ENCODE results near the gene FOXRED2. TPM values are rescaled to one million over a fixed set of nuclear protein-coding genes. Genes with fewer than 3 reads are reported as not detected.
A peak's percentile ranks its signal among the peaks of the same experiment; 100 is the strongest.

The FOXRED2 gene
- total RNA-seq, 2 experiments from 2014 or later: 19.0 to 20.3 TPM

DNA sequence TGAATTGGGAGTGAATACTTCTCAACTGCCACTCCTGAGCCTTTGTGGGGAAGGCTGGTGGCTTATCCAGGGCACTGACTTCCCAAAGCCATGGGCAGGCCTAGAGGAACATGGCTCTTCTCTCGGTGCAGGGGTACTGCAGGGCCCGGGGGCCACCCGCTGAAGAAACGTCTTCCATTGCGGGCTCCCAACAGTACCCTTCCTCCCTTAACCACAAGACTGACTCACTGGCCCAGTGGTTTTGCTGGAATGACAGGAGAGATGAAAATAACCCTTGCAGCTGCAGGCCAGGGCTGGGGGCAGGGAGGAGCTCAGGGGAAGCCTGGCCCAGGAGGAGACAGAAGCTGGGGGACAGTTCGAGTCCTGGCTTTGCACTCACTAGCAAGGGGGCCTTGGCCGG lies 38.9 kb downstream of the FOXRED2 start:
- no peaks in the 10 kb centered on the region for H3K27me3 Mint-ChIP-seq (ENCODE audit: low read depth)
- H3K36me3 Mint-ChIP-seq (ENCODE audit: low read depth): peaks cover 28% of the 10 kb centered on the region
- no peak for DNase-seq
- CTCF ChIA-PET: interaction anchor here (0.8 to 5.8 kb wide), 4 partner anchors 12 to 170 kb away, joined by 3 to 60 read pairs (median 4); no protein-coding TSS in a partner anchor
- H3K4me3 Mint-ChIP-seq: no peak overlapping the region
- peak overlapping the region; percentile 46 for H3K27ac Mint-ChIP-seq
- ATAC-seq: no peak
- H3K4me1 Mint-ChIP-seq (ENCODE audit: low read depth): peaks cover 41% of the 10 kb centered on the region
- H3K9me3 Mint-ChIP-seq (ENCODE audit: insufficient read depth): no peaks in the 10 kb centered on the region
- POLR2A ChIA-PET: interaction anchor here (1.0 kb wide), 1 partner anchor 137 kb away, joined by 3 read pairs; no protein-coding TSS in a partner anchor

DNA sequence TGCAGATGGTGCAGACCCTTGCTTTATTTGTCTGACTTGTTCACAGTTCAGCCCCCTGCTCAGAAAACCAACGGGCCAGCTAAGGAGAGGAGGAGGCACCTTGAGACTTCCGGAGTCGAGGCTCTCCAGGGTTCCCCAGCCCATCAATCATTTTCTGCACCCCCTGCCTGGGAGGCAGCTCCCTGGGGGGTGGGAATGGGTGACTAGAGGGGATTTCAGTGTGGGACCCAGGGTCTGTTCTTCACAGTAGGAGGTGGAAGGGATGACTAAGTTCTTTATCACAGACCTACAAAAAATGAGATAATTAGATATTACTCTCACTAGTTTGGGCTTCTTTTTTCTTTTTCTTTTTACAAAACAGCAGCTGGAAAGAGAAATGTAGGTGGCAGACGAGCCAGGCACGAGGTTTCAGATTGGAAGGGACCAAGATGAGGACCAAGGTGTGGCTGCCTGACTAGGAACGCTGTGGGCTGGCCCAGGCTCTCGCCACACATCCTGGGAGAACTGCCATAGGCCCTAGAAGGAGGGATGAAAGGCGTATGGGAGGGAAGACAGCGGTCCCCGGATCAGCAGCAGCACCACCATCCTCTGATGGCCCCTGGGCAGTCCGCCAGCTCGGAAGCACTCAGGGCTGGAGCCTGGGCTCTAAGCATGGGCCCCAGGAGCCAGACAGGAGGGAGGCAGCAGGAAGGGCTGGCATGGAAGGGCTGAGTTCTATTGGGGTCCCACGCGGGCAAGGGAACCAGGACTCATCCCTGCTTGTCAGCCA lies 39.6 kb downstream of the FOXRED2 start:
- DNase-seq: no peak
- Mint-ChIP-seq H3K27me3 (ENCODE audit: low read depth) (no peaks in the 10 kb centered on the region), H3K36me3 (ENCODE audit: low read depth) (peaks cover 22% of the 10 kb centered on the region), H3K27ac (peak overlapping the region; percentile 86), H3K9me3 (ENCODE audit: insufficient read depth) (no peaks in the 10 kb centered on the region), H3K4me1 (ENCODE audit: low read depth) (peaks cover 44% of the 10 kb centered on the region), H3K4me3 (no peak overlapping the region)
- POLR2A ChIA-PET: interaction anchor here (0.7 to 1.2 kb wide), 3 partner anchors 12 to 136 kb away, joined by 3 to 5 read pairs (median 3); partner anchors contain the start of gene TXN2
- no peak for ATAC-seq
- CTCF ChIA-PET: interaction anchor here (0.8 to 5.8 kb wide), 6 partner anchors 12 to 167 kb away, joined by 3 to 60 read pairs (median 4); no protein-coding TSS in a partner anchor

DNA sequence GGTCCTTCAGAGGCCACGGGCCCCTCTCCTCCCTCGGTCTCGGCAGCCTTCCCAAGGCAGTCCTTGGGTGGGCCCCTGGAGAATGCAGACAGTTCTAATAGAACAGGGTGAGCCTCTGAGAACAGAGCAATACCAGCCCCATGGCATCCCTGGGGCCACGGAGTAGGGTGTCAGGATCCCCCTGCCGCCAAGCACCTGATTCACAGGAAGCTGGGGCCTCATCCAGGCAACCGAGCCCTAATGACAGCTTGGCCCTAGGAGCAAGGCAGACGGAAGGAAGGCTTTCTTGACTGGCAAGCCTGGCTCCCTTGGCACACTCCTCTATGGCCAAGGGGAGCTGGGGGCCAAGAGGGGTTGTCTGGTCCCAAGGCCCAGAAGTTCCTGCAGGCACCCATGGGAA lies 40.6 kb downstream of the FOXRED2 start:
- Mint-ChIP-seq H3K36me3 (ENCODE audit: low read depth) (peaks cover 16% of the 10 kb centered on the region), H3K4me1 (ENCODE audit: low read depth) (peaks cover 45% of the 10 kb centered on the region), H3K27ac (peak overlapping the region; percentile 71), H3K9me3 (ENCODE audit: insufficient read depth) (no peaks in the 10 kb centered on the region), H3K4me3 (no peak overlapping the region), H3K27me3 (ENCODE audit: low read depth) (no peaks in the 10 kb centered on the region)
- ATAC-seq (no peak), DNase-seq (no peak)
- POLR2A ChIA-PET: interaction anchor here (0.7 to 1.2 kb wide), 3 partner anchors 11 to 61 kb away, joined by 3 to 5 read pairs (median 3); partner anchors contain the start of gene TXN2
- CTCF ChIA-PET: interaction anchor here (0.8 to 1.5 kb wide), 4 partner anchors 113 to 166 kb away, joined by 3 to 4 read pairs (median 3); no protein-coding TSS in a partner anchor

DNA sequence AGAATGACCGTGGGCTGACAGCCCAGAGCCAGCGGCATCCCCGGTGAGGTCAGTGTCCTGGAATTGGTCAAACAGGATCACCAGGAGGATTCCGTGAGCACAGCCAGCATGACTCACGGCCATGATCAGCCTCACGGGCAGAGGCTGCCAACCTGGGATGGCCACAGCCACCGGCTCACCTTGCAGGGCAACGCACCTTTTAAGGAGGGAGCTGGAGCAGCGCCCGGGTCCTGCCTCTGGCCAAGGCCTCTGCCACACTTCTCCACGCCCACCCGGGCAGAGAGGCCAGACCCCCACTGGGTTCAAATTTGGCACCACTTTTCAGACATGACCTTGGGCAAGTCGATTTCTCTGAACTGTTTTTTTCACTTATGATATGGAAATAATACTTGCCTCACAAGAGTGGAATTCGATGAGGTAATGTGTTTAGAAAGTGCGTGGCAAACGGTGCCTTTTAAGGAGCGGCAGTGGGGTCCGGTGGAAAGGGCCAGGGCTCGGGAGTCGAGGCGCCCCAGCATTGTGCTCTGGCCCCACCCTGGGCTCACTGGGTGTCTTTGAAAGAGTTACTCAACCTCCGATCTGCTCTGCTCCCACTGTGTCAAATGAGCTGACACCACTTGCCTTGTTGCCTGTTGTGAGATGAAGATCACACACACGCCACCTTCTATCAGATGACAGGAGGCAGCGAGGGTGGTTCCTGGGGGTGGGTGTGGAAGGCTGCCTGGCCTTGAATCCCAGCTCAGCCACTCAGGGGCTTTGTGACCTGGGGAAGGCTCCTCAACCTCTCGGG lies 41.4 kb downstream of the FOXRED2 start:
- DNase-seq: no peak
- Mint-ChIP-seq H3K9me3 (ENCODE audit: insufficient read depth) (no peaks in the 10 kb centered on the region), H3K27me3 (ENCODE audit: low read depth) (no peaks in the 10 kb centered on the region), H3K4me3 (no peak overlapping the region), H3K36me3 (ENCODE audit: low read depth) (peaks cover 15% of the 10 kb centered on the region), H3K27ac (peak overlapping the region; percentile 52), H3K4me1 (ENCODE audit: low read depth) (peaks cover 40% of the 10 kb centered on the region)
- ATAC-seq: no peak
- CTCF ChIA-PET: interaction anchor here (1.1 to 1.5 kb wide), 2 partner anchors 164 to 165 kb away, joined by 3 to 4 read pairs; no protein-coding TSS in a partner anchor
- POLR2A ChIA-PET: interaction anchor here (1.1 to 2.0 kb wide), 2 partner anchors 16 to 61 kb away, joined by 3 to 5 read pairs; partner anchors contain the start of gene TXN2

DNA sequence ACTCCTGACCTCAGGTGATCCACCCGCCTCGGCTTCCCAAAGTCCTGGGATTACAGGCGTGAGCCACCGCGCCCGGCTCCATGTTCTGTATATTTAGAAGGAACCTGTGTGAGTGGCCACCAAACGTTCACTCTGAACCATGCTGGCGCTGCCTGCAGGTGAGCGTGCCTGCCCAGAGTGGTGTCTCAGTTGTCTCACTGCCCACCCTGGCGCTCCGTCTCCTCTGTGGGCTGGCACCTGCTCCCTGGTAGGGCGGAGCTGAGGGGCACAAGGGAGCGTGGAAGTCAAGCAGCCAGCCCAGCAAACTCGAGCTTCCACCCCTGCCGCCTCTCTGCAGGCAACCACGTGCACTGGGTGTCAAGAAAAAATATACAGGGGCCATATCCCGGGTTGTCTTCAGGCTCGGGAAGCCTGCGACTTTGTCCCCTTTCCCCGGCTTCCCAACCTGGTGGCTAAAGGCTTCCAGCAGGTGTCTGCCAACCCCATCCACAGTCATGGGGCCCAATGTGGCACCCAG lies 42.1 kb downstream of the FOXRED2 start:
- Mint-ChIP-seq H3K36me3 (ENCODE audit: low read depth) (peaks cover 11% of the 10 kb centered on the region), H3K27me3 (ENCODE audit: low read depth) (no peaks in the 10 kb centered on the region), H3K27ac (no peak overlapping the region), H3K9me3 (ENCODE audit: insufficient read depth) (no peaks in the 10 kb centered on the region), H3K4me3 (no peak overlapping the region), H3K4me1 (ENCODE audit: low read depth) (peaks cover 34% of the 10 kb centered on the region)
- ChIA-PET CTCF (no interaction called here), POLR2A (interaction anchor here (2.0 kb wide), 1 partner anchor 17 kb away, joined by 5 read pairs; the partner anchor contains the start of gene TXN2)
- no peak for ATAC-seq
- DNase-seq: no peak

DNA sequence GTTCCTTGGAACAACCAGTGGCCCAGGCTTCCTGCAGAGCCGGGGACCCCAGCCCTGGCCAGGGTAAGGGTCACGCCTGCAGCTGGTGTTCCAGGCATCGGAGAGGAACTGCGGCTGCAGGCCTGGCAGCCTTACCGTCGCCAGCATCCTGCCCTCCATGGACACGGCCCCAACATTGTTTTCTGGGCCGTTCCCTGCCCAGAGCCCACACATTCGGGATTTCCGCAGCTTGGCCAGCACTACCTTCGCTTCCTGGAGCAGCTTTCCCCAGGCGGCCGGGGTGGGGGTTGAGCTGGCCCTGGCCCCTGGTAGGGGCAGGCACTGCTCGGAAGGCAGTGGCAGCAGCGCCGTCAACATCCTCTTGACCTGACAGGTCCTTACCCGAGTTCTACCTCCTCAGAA lies 43.1 kb downstream of the FOXRED2 start:
- H3K27ac Mint-ChIP-seq: no peak overlapping the region
- peaks cover 6% of the 10 kb centered on the region for H3K36me3 Mint-ChIP-seq (ENCODE audit: low read depth)
- ChIA-PET CTCF (interaction anchor here (1.2 to 1.3 kb wide), 2 partner anchors 9 to 14 kb away, joined by 3 read pairs; no protein-coding TSS in a partner anchor), POLR2A (interaction anchor here (2.0 kb wide), 1 partner anchor 18 kb away, joined by 5 read pairs; the partner anchor contains the start of gene TXN2)
- no peak overlapping the region for H3K4me3 Mint-ChIP-seq
- DNase-seq (no peak), ATAC-seq (no peak)
- H3K4me1 Mint-ChIP-seq (ENCODE audit: low read depth): peaks cover 31% of the 10 kb centered on the region
- H3K27me3 Mint-ChIP-seq (ENCODE audit: low read depth): no peaks in the 10 kb centered on the region
- H3K9me3 Mint-ChIP-seq (ENCODE audit: insufficient read depth): no peaks in the 10 kb centered on the region

DNA sequence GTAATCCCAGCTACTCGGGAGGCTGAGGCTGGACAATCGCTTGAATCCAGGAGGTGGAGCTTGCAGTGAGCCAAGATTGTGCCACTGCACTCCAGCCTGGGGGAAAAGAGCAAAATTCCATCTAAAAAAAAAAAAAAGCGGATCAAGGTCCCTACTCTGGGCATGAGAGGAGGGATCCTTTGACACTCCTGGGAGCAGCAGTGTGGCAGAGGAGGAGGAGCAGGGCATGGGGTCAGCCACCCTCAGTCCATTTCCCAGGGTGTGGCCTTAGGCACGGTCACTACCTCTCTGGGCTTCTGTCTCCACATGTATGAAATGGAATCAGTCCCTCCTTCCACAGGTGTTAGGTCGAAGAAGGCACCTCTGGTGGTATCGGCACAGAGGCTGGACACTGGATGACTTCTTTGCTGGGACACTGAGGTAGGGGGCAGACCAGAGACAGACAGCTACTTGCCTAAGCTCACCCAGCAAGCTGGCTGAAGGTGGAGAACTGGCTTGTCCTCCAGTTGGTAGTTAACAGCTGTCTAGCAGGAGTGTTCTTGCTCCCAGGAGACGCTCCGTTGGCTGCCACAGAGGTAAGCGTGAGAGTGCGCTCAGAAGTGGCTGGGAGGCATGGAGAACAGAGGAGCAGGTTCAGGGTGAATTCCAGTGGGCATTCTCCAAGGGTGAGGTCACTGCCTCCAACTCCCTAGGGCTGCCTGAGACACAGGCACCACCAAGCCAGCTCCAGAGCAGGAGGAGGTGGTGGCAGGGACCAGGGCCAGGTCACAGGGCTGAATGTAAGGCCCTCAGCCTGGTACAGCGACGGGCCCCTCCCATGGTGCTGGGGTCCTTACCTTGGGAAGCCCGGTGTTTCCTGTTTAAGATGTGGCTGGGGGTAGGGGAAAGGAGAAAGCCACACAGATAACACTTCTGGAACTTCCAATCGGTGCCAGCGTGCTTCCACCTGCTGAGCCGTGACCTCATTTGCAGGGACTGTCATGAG lies 44.9 kb downstream of the FOXRED2 start:
- Mint-ChIP-seq H3K4me1 (ENCODE audit: low read depth) (peaks cover 31% of the 10 kb centered on the region), H3K36me3 (ENCODE audit: low read depth) (peaks cover 2% of the 10 kb centered on the region), H3K9me3 (ENCODE audit: insufficient read depth) (no peaks in the 10 kb centered on the region), H3K4me3 (no peak overlapping the region), H3K27me3 (ENCODE audit: low read depth) (no peaks in the 10 kb centered on the region), H3K27ac (no peak overlapping the region)
- DNase-seq (no peak), ATAC-seq (no peak)
- ChIA-PET POLR2A (no interaction called here), CTCF (interaction anchor here (1.0 to 1.3 kb wide), 2 partner anchors 9 to 15 kb away, joined by 3 read pairs; no protein-coding TSS in a partner anchor)

DNA sequence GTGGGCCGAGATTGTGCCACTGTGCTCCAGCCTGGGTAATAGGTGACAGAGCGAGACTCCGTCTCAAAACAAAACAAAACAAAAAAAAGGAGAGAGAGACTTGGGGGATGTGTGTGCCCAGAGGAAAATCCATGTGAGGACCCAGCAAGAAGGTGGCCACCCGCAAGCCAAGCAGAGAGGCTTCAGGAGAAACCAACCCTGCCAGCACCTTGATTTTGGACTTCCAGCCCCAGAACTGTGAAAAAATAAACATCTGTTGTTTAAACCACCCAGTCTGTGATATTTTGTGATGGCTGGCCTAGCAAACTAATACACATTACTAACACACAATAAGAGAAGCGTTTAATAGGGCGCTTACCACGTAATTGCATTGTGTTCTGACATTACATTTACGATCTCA lies 46.6 kb downstream of the FOXRED2 start:
- CTCF ChIA-PET: no interaction called here
- Mint-ChIP-seq H3K27me3 (ENCODE audit: low read depth) (no peaks in the 10 kb centered on the region), H3K9me3 (ENCODE audit: insufficient read depth) (no peaks in the 10 kb centered on the region), H3K4me1 (ENCODE audit: low read depth) (peaks cover 32% of the 10 kb centered on the region), H3K36me3 (ENCODE audit: low read depth) (no peaks in the 10 kb centered on the region), H3K4me3 (no peak overlapping the region), H3K27ac (no peak overlapping the region)
- POLR2A ChIA-PET: no interaction called here
- ATAC-seq (no peak), DNase-seq (no peak)

DNA sequence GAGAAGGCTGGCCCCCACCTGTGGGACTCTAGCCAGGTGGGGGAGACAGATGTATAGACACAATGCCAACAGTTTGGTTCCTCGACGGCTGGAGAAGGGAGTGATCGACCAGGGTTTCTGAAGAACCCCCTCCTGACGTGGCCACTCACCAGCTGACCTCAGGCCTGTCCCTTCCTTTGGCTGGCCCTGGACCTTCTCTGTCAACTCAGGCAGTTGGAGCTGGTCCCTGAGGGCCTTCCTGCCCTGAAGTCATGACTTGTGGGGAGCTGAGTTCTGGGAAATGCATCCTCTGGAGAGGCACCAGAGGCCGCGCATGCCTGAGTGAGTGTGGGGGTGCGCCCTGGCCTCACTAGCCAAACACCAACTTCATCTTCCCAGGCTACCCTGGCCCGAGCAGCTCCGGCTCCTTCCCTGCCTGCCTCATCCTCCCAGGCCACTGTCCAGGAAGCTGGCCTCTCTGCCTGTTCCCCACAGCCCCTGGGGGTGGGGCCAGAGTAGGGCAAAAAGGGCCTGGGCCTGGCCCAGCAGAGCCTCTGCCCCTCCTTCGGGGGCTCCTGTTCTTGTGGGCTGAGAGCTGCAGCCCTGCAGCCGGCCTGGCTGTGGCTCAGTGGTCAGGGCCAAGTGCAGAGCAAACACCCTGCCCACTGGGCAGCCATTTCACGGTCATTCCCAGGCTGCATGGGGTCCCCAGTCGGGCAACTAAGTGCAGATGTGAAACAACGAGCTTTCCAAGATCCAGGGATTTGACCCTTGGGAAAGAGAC lies 49.0 kb downstream of the FOXRED2 start:
- Mint-ChIP-seq H3K4me1 (ENCODE audit: low read depth) (peaks cover 45% of the 10 kb centered on the region), H3K9me3 (ENCODE audit: insufficient read depth) (no peaks in the 10 kb centered on the region), H3K27ac (peak overlapping the region; percentile 60), H3K4me3 (no peak overlapping the region), H3K36me3 (ENCODE audit: low read depth) (no peaks in the 10 kb centered on the region), H3K27me3 (ENCODE audit: low read depth) (no peaks in the 10 kb centered on the region)
- ATAC-seq (no peak), DNase-seq (no peak)
- ChIA-PET POLR2A (interaction anchor here (0.6 to 1.1 kb wide), 2 partner anchors 70 to 102 kb away, joined by 3 read pairs; partner anchors contain the start of gene MYH9), CTCF (interaction anchor here (1.0 to 3.2 kb wide), 4 partner anchors 13 to 156 kb away, joined by 3 to 14 read pairs (median 4); no protein-coding TSS in a partner anchor)

DNA sequence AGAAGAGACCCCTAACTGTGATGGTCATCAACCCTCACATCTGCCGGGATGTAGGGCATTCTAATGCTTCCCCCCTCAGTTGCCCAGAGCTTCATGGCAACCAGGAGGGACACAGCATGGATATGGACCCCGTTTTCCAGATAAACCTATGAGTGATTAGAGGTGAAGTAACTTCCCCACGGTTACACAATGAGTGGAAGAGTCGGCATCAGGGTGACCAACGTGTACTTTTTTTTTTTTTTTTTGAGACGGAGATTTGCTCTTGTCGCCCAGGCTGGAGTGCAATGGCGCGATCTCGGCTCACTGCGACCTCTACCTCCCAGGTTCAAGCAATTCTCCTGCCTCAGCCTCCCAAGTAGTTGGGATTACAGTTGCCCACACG lies 50.4 kb downstream of the FOXRED2 start:
- Mint-ChIP-seq H3K27me3 (ENCODE audit: low read depth) (no peaks in the 10 kb centered on the region), H3K27ac (peak overlapping the region; percentile 73), H3K4me1 (ENCODE audit: low read depth) (peaks cover 56% of the 10 kb centered on the region), H3K9me3 (ENCODE audit: insufficient read depth) (no peaks in the 10 kb centered on the region), H3K4me3 (no peak overlapping the region), H3K36me3 (ENCODE audit: low read depth) (no peaks in the 10 kb centered on the region)
- ChIA-PET POLR2A (interaction anchor here (1.3 to 3.3 kb wide), 3 partner anchors 21 to 122 kb away, joined by 6 to 10 read pairs (median 7); no protein-coding TSS in a partner anchor), CTCF (interaction anchor here (1.7 to 3.9 kb wide), 4 partner anchors 14 to 155 kb away, joined by 5 to 20 read pairs (median 10); no protein-coding TSS in a partner anchor)
- no peak for DNase-seq
- ATAC-seq: no peak
